ENCODE results near the gene SERAC1. TPM values are rescaled to one million over a fixed set of nuclear protein-coding genes. Genes with fewer than 3 reads are reported as not detected.

Gene SERAC1
- total and polyA plus RNA-seq, 2 donors (not counting 1 experiment from before 2014, with no cell fraction given), result 1.9 to 5.8 TPM

DNA sequence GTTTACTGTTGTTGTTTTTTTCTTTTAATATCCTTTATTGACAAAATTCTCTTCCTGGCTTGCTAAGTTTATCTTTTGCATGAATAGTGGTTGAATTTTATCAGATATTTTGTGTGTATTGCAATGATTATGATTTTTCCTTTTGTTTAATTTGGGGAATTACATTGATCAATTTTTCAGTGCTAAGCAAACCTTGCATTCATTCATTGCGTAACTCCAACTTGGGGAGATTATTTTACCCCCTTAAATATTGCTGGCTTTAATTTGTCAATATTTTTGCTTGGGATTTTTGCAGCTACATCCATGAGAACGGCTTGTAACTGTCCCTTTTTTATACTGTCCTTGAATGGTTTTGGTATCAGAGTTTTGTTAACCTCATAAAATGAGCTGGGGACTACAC, 63.4 kb downstream of the SERAC1 start:
- Mint-ChIP-seq H3K27me3 (no peaks in the 10 kb centered on the region), H3K27ac (no peak overlapping the region), H3K4me1 (no peaks in the 10 kb centered on the region), H3K4me3 (no peak overlapping the region), H3K9me3 (ENCODE audit: insufficient read depth) (no peaks in the 10 kb centered on the region)
- CTCF ChIA-PET, result interaction anchor here (1.1 kb wide), 1 partner anchor 32 kb away, joined by 4 read pairs; no protein-coding TSS in a partner anchor
- H2AFZ ChIP-seq (ENCODE audit: insufficient read depth, low read depth, low read length, poor library complexity, severe bottlenecking), result no peak overlapping the region
- POLR2A ChIA-PET, result no interaction called here
- intact Hi-C loops (cut with micrococcal nuclease), result no loop called here
- H3K27ac ChIP-seq (ENCODE audit: low read length in 2 of 2), result no peak overlapping the region
- H3K4me3 ChIP-seq (ENCODE audit: control extremely low read depth in 1 of 5, extremely low read depth in 1 of 5, insufficient read depth in 1 of 5, low read depth in 2 of 5, low read length in 4 of 5), result no peak overlapping the region
- H3K4me1 ChIP-seq (ENCODE audit: control insufficient read depth in 2 of 2, insufficient read depth in 2 of 2, low read length in 2 of 2), result no peaks in the 10 kb centered on the region
- ATAC-seq (ENCODE audit: low read depth), result no peak
- no peaks in the 10 kb centered on the region for H3K9me3 ChIP-seq (ENCODE audit: control extremely low read depth in 1 of 3, control insufficient read depth in 2 of 3, insufficient read depth in 1 of 3, low read length in 2 of 3)
- no peaks in the 10 kb centered on the region for H3K27me3 ChIP-seq (replicated peaks in 1 of 4; ENCODE audit: control extremely low read depth in 1 of 4, control insufficient read depth in 3 of 4, insufficient read depth in 4 of 4, low read length in 3 of 4)
- H4K20me1 ChIP-seq (ENCODE audit: control insufficient read depth, insufficient read depth, low read length, poor library complexity, severe bottlenecking), result no peaks in the 10 kb centered on the region
- TF ChIP-seq EZH2 (IDR thresholded peaks at IDR 0.05; ENCODE audit: borderline replicate concordance, insufficient read depth, low read depth, low read length, poor library complexity, severe bottlenecking) (no peak), CTCF (IDR thresholded peaks at IDR 0.05) (no peak)
- H3K79me2 ChIP-seq (ENCODE audit: control insufficient read depth, insufficient read depth, low read length), result no peaks in the 10 kb centered on the region
- no CpG with 5 or more reads among the region's 2 CpGs for WGBS (ENCODE audit: insufficient coverage)
- no peaks in the 10 kb centered on the region for H3K36me3 ChIP-seq (replicated peaks in 1 of 2; ENCODE audit: control extremely low read depth in 1 of 2, control insufficient read depth in 1 of 2, extremely low read depth in 1 of 2, insufficient read depth in 2 of 2, low read length in 1 of 2)
- DNase-seq, result no peak
- H3K9ac ChIP-seq (ENCODE audit: low read length), result no peak overlapping the region
- no peak overlapping the region for H3K4me2 ChIP-seq (replicated peaks; ENCODE audit: low read depth, low read length, poor library complexity, severe bottlenecking)

DNA sequence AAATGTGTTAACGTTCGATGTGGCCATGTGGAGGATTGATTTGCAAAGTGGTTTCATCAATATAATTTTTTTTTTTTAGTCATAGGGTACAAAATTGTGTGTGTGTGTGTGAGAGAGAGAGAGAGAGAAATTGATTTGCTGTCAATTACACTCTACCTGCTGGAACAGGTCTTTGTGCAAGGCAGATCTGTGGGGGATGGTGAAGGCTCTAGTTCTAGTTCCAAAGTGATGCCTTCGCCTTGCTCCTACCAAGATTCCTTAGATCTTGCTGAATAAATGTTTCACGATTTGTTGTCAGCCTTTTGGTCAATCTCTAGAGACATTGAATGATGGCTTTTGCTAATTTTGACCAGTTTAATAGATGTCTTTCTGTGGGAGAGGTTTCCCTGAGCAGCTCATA, 64.8 kb downstream of the SERAC1 start:
- Histone ChIP-seq H3K79me2 (ENCODE audit: control insufficient read depth, insufficient read depth, low read length) (no peaks in the 10 kb centered on the region), H3K9ac (ENCODE audit: low read length) (no peak overlapping the region), H3K27me3 (replicated peaks in 1 of 4; ENCODE audit: control extremely low read depth in 1 of 4, control insufficient read depth in 3 of 4, insufficient read depth in 4 of 4, low read length in 3 of 4) (no peaks in the 10 kb centered on the region), H3K4me3 (ENCODE audit: control extremely low read depth in 1 of 5, extremely low read depth in 1 of 5, insufficient read depth in 1 of 5, low read depth in 2 of 5, low read length in 4 of 5) (no peak overlapping the region), H2AFZ (ENCODE audit: insufficient read depth, low read depth, low read length, poor library complexity, severe bottlenecking) (no peak overlapping the region), H3K4me1 (ENCODE audit: control insufficient read depth in 2 of 2, insufficient read depth in 2 of 2, low read length in 2 of 2) (no peaks in the 10 kb centered on the region), H3K27ac (ENCODE audit: low read length in 2 of 2) (no peak overlapping the region), H4K20me1 (ENCODE audit: control insufficient read depth, insufficient read depth, low read length, poor library complexity, severe bottlenecking) (no peaks in the 10 kb centered on the region), H3K9me3 (ENCODE audit: control extremely low read depth in 1 of 3, control insufficient read depth in 2 of 3, insufficient read depth in 1 of 3, low read length in 2 of 3) (no peaks in the 10 kb centered on the region), H3K4me2 (replicated peaks; ENCODE audit: low read depth, low read length, poor library complexity, severe bottlenecking) (no peak overlapping the region), H3K36me3 (replicated peaks in 1 of 2; ENCODE audit: control extremely low read depth in 1 of 2, control insufficient read depth in 1 of 2, extremely low read depth in 1 of 2, insufficient read depth in 2 of 2, low read length in 1 of 2) (no peaks in the 10 kb centered on the region)
- POLR2A ChIA-PET, result no interaction called here
- WGBS (ENCODE audit: insufficient coverage), result 90% methylated on average over 2 of the region's 4 CpGs
- H3K27ac Mint-ChIP-seq, result no peak overlapping the region
- CTCF ChIA-PET, result interaction anchor here (0.7 kb wide), 1 partner anchor 483 kb away, joined by 3 read pairs; no protein-coding TSS in a partner anchor
- H3K4me3 Mint-ChIP-seq, result no peak overlapping the region
- no peaks in the 10 kb centered on the region for H3K4me1 Mint-ChIP-seq
- H3K9me3 Mint-ChIP-seq (ENCODE audit: insufficient read depth), result no peaks in the 10 kb centered on the region
- intact Hi-C loops (cut with micrococcal nuclease), result no loop called here
- ATAC-seq (ENCODE audit: low read depth), result no peak
- H3K27me3 Mint-ChIP-seq, result no peaks in the 10 kb centered on the region
- DNase-seq, result no peak
- TF ChIP-seq EZH2 (IDR thresholded peaks at IDR 0.05; ENCODE audit: borderline replicate concordance, insufficient read depth, low read depth, low read length, poor library complexity, severe bottlenecking) (no peak), CTCF (IDR thresholded peaks at IDR 0.05) (no peak)

Data from B cell (primary cell).